ENCODE data around the gene ALK. TPM values are rescaled to one million over a fixed set of nuclear protein-coding genes. Genes with fewer than 3 reads are reported as not detected.
A peak's percentile ranks its signal among the peaks of the same experiment; 100 is the strongest.

ALK gene
- polyA plus RNA-seq, 1 of the 3 experiments (the other 2 are of a cell fraction) = 0.30 TPM

GRCh38 chr2:29165362-29166241 is 755.8 kb downstream of the ALK start:
- H3F3A ChIP-seq (replicated peaks; ENCODE audit: insufficient read depth) = no peaks in the 10 kb centered on the region
- H2AFZ ChIP-seq (ENCODE audit: low read depth) = no peak overlapping the region
- H3K9me2 ChIP-seq = no peaks in the 10 kb centered on the region
- peak overlapping the region; percentile 8 to 94; a peak in 3 of 4 replicates for H3K27ac ChIP-seq (ENCODE audit: low read depth in 2 of 2, low read length in 1 of 2)
- ChIA-PET POLR2A (no interaction called here), CTCF (interaction anchor here (1.1 to 2.9 kb wide), 5 partner anchors 17 to 757 kb away, joined by 3 to 11 read pairs (median 8); partner anchors contain the start of gene ALK)
- peaks cover 17 to 37% of the 10 kb centered on the region in 2 experiments for H3K36me3 ChIP-seq (replicated peaks in 1 of 2; ENCODE audit: control insufficient read depth in 1 of 2, insufficient read depth in 2 of 2, low read length in 1 of 2)
- H3K4me2 ChIP-seq = no peak overlapping the region; the same call in 1 of the 2 replicates
- peaks cover 14 to 34% of the 10 kb centered on the region in 2 experiments; a peak in 3 of 4 replicates for H3K4me1 ChIP-seq (ENCODE audit: control insufficient read depth in 1 of 2, insufficient read depth in 2 of 2, low read depth in 1 of 2, low read length in 1 of 2)
- no peaks in the 10 kb centered on the region for H3K79me2 ChIP-seq (ENCODE audit: insufficient read depth)
- DNase-seq = no peak
- no peaks in the 10 kb centered on the region for H3K27me3 ChIP-seq (ENCODE audit: insufficient read depth)
- TF ChIP-seq TEAD4 (IDR thresholded peaks at IDR 0.05; ENCODE audit: borderline replicate concordance, insufficient read depth) (no peak), POLR2AphosphoS5 (IDR thresholded peaks at IDR 0.05; ENCODE audit: low read depth, low read length) (peak; percentile 47; the same call in 1 of the 2 replicates), IRF3 (IDR thresholded peaks at IDR 0.05; ENCODE audit: low read depth, low read length) (no peak), GABPA (IDR thresholded peaks at IDR 0.05; ENCODE audit: low read depth) (no peak), FOSL2 (IDR thresholded peaks at IDR 0.05; ENCODE audit: borderline replicate concordance, low read depth) (peak; percentile 63; the same call in 1 of the 2 replicates), YY1 (IDR thresholded peaks at IDR 0.05; ENCODE audit: low read depth) (no peak), NRF1 (IDR thresholded peaks at IDR 0.05; ENCODE audit: low read depth, low read length) (no peak), SIN3A (IDR thresholded peaks at IDR 0.05; ENCODE audit: borderline replicate concordance, low read depth, low read length) (no peak), TCF12 (IDR thresholded peaks at IDR 0.05) (no peak), EZH2phosphoT487 (IDR thresholded peaks at IDR 0.05; ENCODE audit: borderline replicate concordance, low read depth) (no peak), JUND (IDR thresholded peaks at IDR 0.05) (peak; percentile 56; the same call in 1 of the 2 replicates), PBX3 (IDR thresholded peaks at IDR 0.05) (peak; percentile 35), USF1 (IDR thresholded peaks at IDR 0.05; ENCODE audit: borderline replicate concordance, low read depth) (no peak), MXI1 (IDR thresholded peaks at IDR 0.05; ENCODE audit: low read depth, low read length) (no peak), TAF1 (IDR thresholded peaks at IDR 0.05; ENCODE audit: borderline replicate concordance, low read depth, low read length) (no peak), GATA2 (CRISPR knock-in tag; IDR thresholded peaks at IDR 0.05) (no peak), SMC3 (IDR thresholded peaks at IDR 0.05; ENCODE audit: low read depth, low read length) (no peak)
- TF ChIP-seq, protein P1, sequence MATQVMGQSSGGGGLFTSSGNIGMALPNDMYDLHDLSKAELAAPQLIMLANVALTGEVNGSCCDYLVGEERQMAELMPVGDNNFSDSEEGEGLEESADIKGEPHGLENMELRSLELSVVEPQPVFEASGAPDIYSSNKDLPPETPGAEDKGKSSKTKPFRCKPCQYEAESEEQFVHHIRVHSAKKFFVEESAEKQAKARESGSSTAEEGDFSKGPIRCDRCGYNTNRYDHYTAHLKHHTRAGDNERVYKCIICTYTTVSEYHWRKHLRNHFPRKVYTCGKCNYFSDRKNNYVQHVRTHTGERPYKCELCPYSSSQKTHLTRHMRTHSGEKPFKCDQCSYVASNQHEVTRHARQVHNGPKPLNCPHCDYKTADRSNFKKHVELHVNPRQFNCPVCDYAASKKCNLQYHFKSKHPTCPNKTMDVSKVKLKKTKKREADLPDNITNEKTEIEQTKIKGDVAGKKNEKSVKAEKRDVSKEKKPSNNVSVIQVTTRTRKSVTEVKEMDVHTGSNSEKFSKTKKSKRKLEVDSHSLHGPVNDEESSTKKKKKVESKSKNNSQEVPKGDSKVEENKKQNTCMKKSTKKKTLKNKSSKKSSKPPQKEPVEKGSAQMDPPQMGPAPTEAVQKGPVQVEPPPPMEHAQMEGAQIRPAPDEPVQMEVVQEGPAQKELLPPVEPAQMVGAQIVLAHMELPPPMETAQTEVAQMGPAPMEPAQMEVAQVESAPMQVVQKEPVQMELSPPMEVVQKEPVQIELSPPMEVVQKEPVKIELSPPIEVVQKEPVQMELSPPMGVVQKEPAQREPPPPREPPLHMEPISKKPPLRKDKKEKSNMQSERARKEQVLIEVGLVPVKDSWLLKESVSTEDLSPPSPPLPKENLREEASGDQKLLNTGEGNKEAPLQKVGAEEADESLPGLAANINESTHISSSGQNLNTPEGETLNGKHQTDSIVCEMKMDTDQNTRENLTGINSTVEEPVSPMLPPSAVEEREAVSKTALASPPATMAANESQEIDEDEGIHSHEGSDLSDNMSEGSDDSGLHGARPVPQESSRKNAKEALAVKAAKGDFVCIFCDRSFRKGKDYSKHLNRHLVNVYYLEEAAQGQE (IDR thresholded peaks at IDR 0.05; ENCODE audit: low read depth, low read length) = no peak
- H3K4me3 ChIP-seq (ENCODE audit: low read depth in 2 of 2, low read length in 1 of 2) = no peak overlapping the region
- 51% methylated on average over 8 of the region's 8 CpGs for WGBS (ENCODE audit: low lambda C conversion rate)
- H3K9me3 ChIP-seq = no peaks in the 10 kb centered on the region
- no peaks in the 10 kb centered on the region for H4K20me1 ChIP-seq (ENCODE audit: insufficient read depth)
- H3K9ac ChIP-seq = no peak overlapping the region
